H9 (cell line): ENCODE measurements around the gene PLXNA4. TPM values are rescaled to one million over a fixed set of nuclear protein-coding genes. Genes with fewer than 3 reads are reported as not detected.

ENCODE experiments used
- DNase-seq: peaks from one replicate; pipeline ENCODE4 v3.0.0-alpha.2; 2017
- H2AFZ ChIP-seq: one replicate; pipeline ENCODE4 v1.6.1; 2013; ENCODE audit warnings: mild to moderate bottlenecking, low read length, control low read depth, moderate library complexity
- H2AK5ac ChIP-seq: 2 replicates; pipeline ENCODE4 v1.6.1; 2013; ENCODE audit warnings: low read length, control low read depth, mixed read lengths; ENCODE audit not compliant: insufficient read length
- H2BK120ac ChIP-seq: one replicate; pipeline ENCODE4 v1.6.1; 2013; ENCODE audit warnings: low read depth, mild to moderate bottlenecking, low read length, control low read depth, inconsistent platforms; ENCODE audit not compliant: poor library complexity, severe bottlenecking
- H2BK12ac ChIP-seq: 2 replicates; pipeline ENCODE4 v1.6.1; 2013; ENCODE audit warnings: low read length, control low read depth, mixed read lengths, low read depth; ENCODE audit not compliant: insufficient read length
- H2BK15ac ChIP-seq: 2 replicates; pipeline ENCODE4 v1.6.1; 2013; ENCODE audit warnings: low read depth, low read length, control low read depth
- H2BK20ac ChIP-seq: one replicate; pipeline ENCODE4 v1.6.1; 2013; ENCODE audit warnings: low read depth, mild to moderate bottlenecking, low read length, control low read depth, inconsistent platforms; ENCODE audit not compliant: poor library complexity, severe bottlenecking
- H2BK5ac ChIP-seq: 2 replicates; pipeline ENCODE4 v1.6.1; 2013; ENCODE audit warnings: low read length, control low read depth, mixed read lengths; ENCODE audit not compliant: insufficient read length
- H3K14ac ChIP-seq: 2 replicates; pipeline ENCODE4 v1.6.1; 2013; ENCODE audit warnings: low read length, control low read depth; ENCODE audit not compliant: insufficient read depth
- H3K18ac ChIP-seq: 2 replicates; pipeline ENCODE4 v1.6.1; 2013; ENCODE audit warnings: low read depth, mild to moderate bottlenecking, mixed read lengths, low read length, control low read depth; ENCODE audit not compliant: insufficient read length
- H3K23ac ChIP-seq: 2 replicates; pipeline ENCODE4 v1.6.1; 2013; ENCODE audit warnings: low read length, control low read depth, mixed read lengths, low read depth; ENCODE audit not compliant: insufficient read length
- H3K23me2 ChIP-seq: 2 replicates; pipeline ENCODE4 v1.6.1; 2013; ENCODE audit warnings: low read depth, mild to moderate bottlenecking, mixed read lengths, low read length, control low read depth; ENCODE audit not compliant: insufficient read length, poor library complexity, severe bottlenecking
- H3K27ac ChIP-seq: 2 replicates; pipeline ENCODE4 v1.5.1; 2013; ENCODE audit warnings: low read length, control low read depth, mixed read lengths, low read depth; ENCODE audit not compliant: insufficient read length
- H3K27me3 ChIP-seq: 2 replicates; pipeline ENCODE4 v1.6.1; 2013; ENCODE audit warnings: low read length, control low read depth, inconsistent platforms; ENCODE audit not compliant: insufficient read depth
- H3K4ac ChIP-seq: 2 replicates; pipeline ENCODE4 v1.6.1; 2013; ENCODE audit warnings: low read depth, mild to moderate bottlenecking, control low read depth, inconsistent platforms, low read length, moderate library complexity
- H3K4me1 ChIP-seq: 2 replicates; pipeline ENCODE4 v1.6.1; 2013; ENCODE audit warnings: low read length, control low read depth, inconsistent platforms; ENCODE audit not compliant: insufficient read depth
- H3K4me2 ChIP-seq: 2 replicates; pipeline ENCODE4 v1.6.1; 2013; ENCODE audit warnings: low read length, control low read depth, mixed read lengths; ENCODE audit not compliant: insufficient read length, insufficient read depth
- H3K56ac ChIP-seq: 2 replicates; pipeline ENCODE4 v1.6.1; 2013; ENCODE audit warnings: low read depth, mild to moderate bottlenecking, mixed read lengths, low read length, control low read depth; ENCODE audit not compliant: insufficient read length
- H3K79me1 ChIP-seq: 2 replicates; pipeline ENCODE4 v1.6.1; 2013; ENCODE audit warnings: low read depth, mild to moderate bottlenecking, moderate library complexity, low read length, control low read depth, inconsistent platforms; ENCODE audit not compliant: insufficient read depth, poor library complexity, severe bottlenecking
- H3K79me2 ChIP-seq: 2 replicates; pipeline ENCODE4 v1.6.1; 2013; ENCODE audit warnings: low read length, control low read depth, inconsistent platforms; ENCODE audit not compliant: insufficient read depth
- H3K9ac ChIP-seq: 2 replicates; pipeline ENCODE4 v1.6.1; 2013; ENCODE audit warnings: low read length, control low read depth, mixed read lengths; ENCODE audit not compliant: insufficient read length; ENCODE audit errors: extremely low read depth
- H3K9me3 ChIP-seq: one replicate; pipeline ENCODE4 v1.6.1; 2013; ENCODE audit warnings: low read depth, low read length, inconsistent platforms; ENCODE audit not compliant: control insufficient read depth
- H3T11ph ChIP-seq: one replicate; pipeline ENCODE4 v1.6.1; 2013; ENCODE audit warnings: mild to moderate bottlenecking, low read length, control low read depth, inconsistent platforms
- H4K20me1 ChIP-seq: one replicate; pipeline ENCODE4 v1.6.1; 2013; ENCODE audit not compliant: control insufficient read depth, insufficient read length, insufficient read depth
- H4K5ac ChIP-seq: 2 replicates; pipeline ENCODE4 v1.6.1; 2013; ENCODE audit warnings: low read depth, mild to moderate bottlenecking, mixed read lengths, low read length, control low read depth; ENCODE audit not compliant: insufficient read length
- H4K8ac ChIP-seq: replicated peaks from 2 replicates; pipeline ENCODE4 v1.6.1; 2013; ENCODE audit warnings: low read length, control low read depth, mixed read lengths, low read depth; ENCODE audit not compliant: insufficient read length
- H4K91ac ChIP-seq: 2 replicates; pipeline ENCODE4 v1.6.1; 2013; ENCODE audit warnings: low read depth, mild to moderate bottlenecking, moderate library complexity, mixed read lengths, low read length, control low read depth; ENCODE audit not compliant: insufficient read length
- H3K27ac Mint-ChIP-seq, 3 experiments: 2 replicates in 2 of 3; 3 replicates in 1 of 3; pipeline ENCODE4 v1.8.0; 2020 to 2021; ENCODE audit warnings: mixed read lengths in 3 of 3, mild to moderate bottlenecking in 1 of 3, moderate library complexity in 1 of 3
- H3K27me3 Mint-ChIP-seq: 2 replicates; pipeline ENCODE4 v1.8.0; 2021; ENCODE audit warnings: low read depth, mild to moderate bottlenecking, moderate library complexity, mixed read lengths
- H3K36me3 Mint-ChIP-seq, 3 experiments: 2 replicates in 2 of 3; 3 replicates in 1 of 3; pipeline ENCODE4 v1.8.0; 2020 to 2021; ENCODE audit warnings: low read depth in 3 of 3, mixed read lengths in 3 of 3; ENCODE audit not compliant: insufficient read depth in 1 of 3
- H3K4me1 Mint-ChIP-seq, 2 experiments: 2 replicates each; pipeline ENCODE4 v1.8.0; 2020; ENCODE audit warnings: mixed read lengths in 2 of 2
- H3K4me3 Mint-ChIP-seq, 2 experiments: 2 replicates in 1 of 2; 3 replicates in 1 of 2; pipeline ENCODE4 v1.8.0; 2020 to 2021; ENCODE audit warnings: mild to moderate bottlenecking in 2 of 2, mixed read lengths in 2 of 2, moderate library complexity in 1 of 2
- H3K9me3 Mint-ChIP-seq, 2 experiments: 2 replicates in 1 of 2; 3 replicates in 1 of 2; pipeline ENCODE4 v1.8.0; 2020; ENCODE audit warnings: mild to moderate bottlenecking in 2 of 2, mixed read lengths in 2 of 2, moderate library complexity in 1 of 2
- CTCF ChIP-seq: fragments of 200-600 bp; sonication (generic); conservative IDR thresholded peaks from 3 replicates; pipeline ENCODE4 v1.8.0; 2021; ENCODE audit warnings: antibody characterized with exemption, mild to moderate bottlenecking
- WGBS: extraction: QIAGEN DNeasy Blood & Tissue Kit; methylation state at CpG from one replicate; pipeline ENCODE4 v1.1.7; 2013; ENCODE audit warnings: missing lambda C conversion rate, low lambda C conversion rate, mixed read lengths; ENCODE audit not compliant: insufficient read length; ENCODE audit errors: extremely low coverage; 5-methylcytosine and 5-hydroxymethylcytosine counted together
- total RNA-seq: library from RNA; stranded (reverse); gene quantifications from 2 replicates; pipeline ENCODE4 v1.2.1, GENCODE V29; 2021

PLXNA4 gene
- total RNA-seq, 1 experiment from 2014 or later: 0.35 TPM

- H3K4me2 ChIP-seq: no peak overlapping the region
- no peak overlapping the region for H2AFZ ChIP-seq
- no peak overlapping the region for H2BK20ac ChIP-seq
- H2BK120ac ChIP-seq: no peak overlapping the region
- H3K79me1 ChIP-seq: no peaks in the 10 kb centered on the region
- H3T11ph ChIP-seq: no peak overlapping the region
- no peak overlapping the region for H2BK5ac ChIP-seq
- H4K20me1 ChIP-seq: no peaks in the 10 kb centered on the region
- no peaks in the 10 kb centered on the region; the same call in 1 of the 2 replicates for H3K27me3 ChIP-seq
- H3K4me1 ChIP-seq: no peaks in the 10 kb centered on the region
- H3K79me2 ChIP-seq: no peaks in the 10 kb centered on the region
- H2AK5ac ChIP-seq: no peak overlapping the region
- Mint-ChIP-seq H3K4me1 (peaks cover 22 to 52% of the 10 kb centered on the region in 2 experiments), H3K27ac (peak overlapping the region in 1 of 3 experiments; percentile 28; a peak in 1 of 7 replicates), H3K4me3 (no peak overlapping the region; a peak in 1 of 5 replicates), H3K9me3 (no peaks in the 10 kb centered on the region), H3K27me3 (peaks cover 14% of the 10 kb centered on the region; the same call in 1 of the 2 replicates), H3K36me3 (no peaks in the 10 kb centered on the region)
- no peak overlapping the region for H3K56ac ChIP-seq
- H3K4ac ChIP-seq: no peak overlapping the region
- no peak for DNase-seq
- H2BK12ac ChIP-seq: no peak overlapping the region
- TF ChIP-seq CTCF: no peak
- no peak overlapping the region for H4K8ac ChIP-seq
- WGBS: no CpG with 5 or more reads among the region's 10 CpGs
- H4K91ac ChIP-seq: no peak overlapping the region
- H3K14ac ChIP-seq: no peak overlapping the region; the same call in 1 of the 2 replicates
- no peak overlapping the region for H2BK15ac ChIP-seq
- H3K9ac ChIP-seq: no peak overlapping the region
- no peak overlapping the region for H3K27ac ChIP-seq
- H3K23me2 ChIP-seq: no peaks in the 10 kb centered on the region
- no peak overlapping the region for H3K18ac ChIP-seq
- H3K23ac ChIP-seq: no peak overlapping the region
- H3K9me3 ChIP-seq: no peaks in the 10 kb centered on the region
- no peak overlapping the region for H4K5ac ChIP-seq
These were observed 415.4 kb downstream of the PLXNA4 start for GRCh38 chr7:132160611-132161532.
